HTERT RPE-1 (cell line): ENCODE measurements around the gene IRGQ.
"Not testable (repeated sequence)": the region's sequence is repeated elsewhere in the genome, so short reads cannot be mapped to it uniquely, and the experiment has no call there.

Experiments
- in situ Hi-C: fragments of 300-500 bp; cut with MboI; formaldehyde crosslinking; loops from 4 replicates; pipeline ENCODE4 v1.14.3; 2020; ENCODE audit warnings: low sequenced_read_pairs

Gene IRGQ

GRCh38 chr19:43624933-43625332 is 29.0 kb upstream of the IRGQ start:
- in situ Hi-C loops, result no loop called here

GRCh38 chr19:43623889-43624670 is 28.1 kb upstream of the IRGQ start:
- in situ Hi-C loops, result no loop called here

- in situ Hi-C loops, result no loop called here
Observed at GRCh38 chr19:43622956-43623355, 27.0 kb upstream of the IRGQ start.

- in situ Hi-C loops, result no loop called here
Observed at GRCh38 chr19:43622070-43622469, 26.1 kb upstream of the IRGQ start.

GRCh38 chr19:43620061-43621001 is 24.4 kb upstream of the IRGQ start:
- in situ Hi-C loops, result no loop called here

- in situ Hi-C loops, result no loop called here
Observed at GRCh38 chr19:43619262-43620060, 23.5 kb upstream of the IRGQ start, which contains the start of gene ZNF428. Gene ZNF428, minus strand, starts transcription at chr19:43619629. Its CDS starts 5,325 bp downstream, at chr19:43614304.

GRCh38 chr19:43618921-43619261 is 23.0 kb upstream of the IRGQ start:
- in situ Hi-C loops, result no loop called here

- in situ Hi-C loops, result no loop called here
Observed at GRCh38 chr19:43616954-43617353, 21.0 kb upstream of the IRGQ start.

- in situ Hi-C loops, result no loop called here
Observed at GRCh38 chr19:43616306-43616705, 20.4 kb upstream of the IRGQ start.

GRCh38 chr19:43612374-43612773 is 16.4 kb upstream of the IRGQ start:
- in situ Hi-C loops, result no loop called here

GRCh38 chr19:43611788-43612187 is 15.9 kb upstream of the IRGQ start, which contains the start of gene SRRM5:
Gene SRRM5, plus strand, starts transcription at chr19:43612088. Its CDS starts 34 bp downstream, at chr19:43612122.
- in situ Hi-C loops, result no loop called here

GRCh38 chr19:43610493-43610892 is 14.6 kb upstream of the IRGQ start:
- in situ Hi-C loops, result no loop called here

GRCh38 chr19:43609872-43610271 is 13.9 kb upstream of the IRGQ start:
- in situ Hi-C loops, result no loop called here

- in situ Hi-C loops, result no loop called here
Observed at GRCh38 chr19:43607238-43608205, 11.6 kb upstream of the IRGQ start.

- in situ Hi-C loops, result no loop called here
Observed at GRCh38 chr19:43606569-43607229, 10.8 kb upstream of the IRGQ start.

GRCh38 chr19:43605875-43606568 is 10.1 kb upstream of the IRGQ start:
- in situ Hi-C loops, result no loop called here

GRCh38 chr19:43600326-43600725 is 4.4 kb upstream of the IRGQ start:
- in situ Hi-C loops, result not testable (repeated sequence)

- in situ Hi-C loops, result no loop called here
Observed at GRCh38 chr19:43599635-43600295, 3.8 kb upstream of the IRGQ start.
